Neural cell (in vitro differentiated cells): ENCODE data around the gene GFPT2. TPM values are rescaled to one million over a fixed set of nuclear protein-coding genes. Genes with fewer than 3 reads are reported as not detected.

Experiments used
- H2AFZ ChIP-seq: fragments of 200-600, 300-800 bp; sonication (generic), shearing (Covaris generic); 2 replicates; pipeline ENCODE4 v1.6.0; 2014; ENCODE audit warnings: low read depth, mild to moderate bottlenecking, antibody characterized with exemption, low read length, moderate library complexity
- H3F3A ChIP-seq: fragments of 200-600 bp; shearing (Covaris generic); 2 replicates; pipeline ENCODE4 v1.6.1; 2016; ENCODE audit warnings: mild to moderate bottlenecking, moderate library complexity, mixed read lengths, antibody characterized with exemption, low read length; ENCODE audit not compliant: insufficient read depth, poor library complexity, severe bottlenecking
- H3K27ac ChIP-seq: fragments of 200-600, 300-800 bp; sonication (generic), shearing (Covaris generic); 2 replicates; pipeline ENCODE4 v1.5.1; 2014; ENCODE audit warnings: mild to moderate bottlenecking, low read length, moderate library complexity
- H3K27me3 ChIP-seq: fragments of 300-800, 200-600 bp; sonication (generic), shearing (Covaris generic); 2 replicates; pipeline ENCODE4 v1.6.0; 2014; ENCODE audit warnings: mild to moderate bottlenecking, low read depth, low read length, moderate library complexity; ENCODE audit not compliant: insufficient read depth
- H3K36me3 ChIP-seq: fragments of 300-800, 200-600 bp; sonication (generic), shearing (Covaris generic); 2 replicates; pipeline ENCODE4 v1.5.1; 2014; ENCODE audit warnings: mild to moderate bottlenecking, antibody characterized with exemption, low read length, moderate library complexity; ENCODE audit not compliant: insufficient read depth
- H3K4me2 ChIP-seq: fragments of 300-800, 200-600 bp; sonication (generic), shearing (Covaris generic); 2 replicates; pipeline ENCODE4 v1.6.0; 2014; ENCODE audit warnings: mild to moderate bottlenecking, low read length
- H3K4me3 ChIP-seq: fragments of 300-800, 200-600 bp; sonication (generic), shearing (Covaris generic); 2 replicates; pipeline ENCODE4 v1.5.1; 2014; ENCODE audit warnings: mild to moderate bottlenecking, low read length, moderate library complexity
- H3K79me2 ChIP-seq: fragments of 200-600 bp; shearing (Covaris generic); replicated peaks from 2 replicates; pipeline ENCODE4 v1.6.0; 2014; ENCODE audit warnings: mild to moderate bottlenecking, low read length, moderate library complexity; ENCODE audit not compliant: insufficient read depth
- H3K9ac ChIP-seq: fragments of 300-800, 200-600 bp; sonication (generic), shearing (Covaris generic); 2 replicates; pipeline ENCODE4 v1.6.1; 2016; ENCODE audit warnings: mild to moderate bottlenecking, low read length, mixed read lengths
- H3K9me2 ChIP-seq: fragments of 200-600 bp; shearing (Covaris generic); 2 replicates; pipeline ENCODE4 v1.6.1; 2016; ENCODE audit warnings: mild to moderate bottlenecking, low read length, mixed read lengths; ENCODE audit not compliant: insufficient read depth
- H3K9me3 ChIP-seq: fragments of 200-600, 300-800 bp; sonication (generic), shearing (Covaris generic); 2 replicates; pipeline ENCODE4 v1.6.1; 2016; ENCODE audit warnings: mild to moderate bottlenecking, mixed run types, low read length, moderate library complexity, mixed read lengths
- H4K20me1 ChIP-seq: fragments of 200-600 bp; shearing (Covaris generic); 2 replicates; pipeline ENCODE4 v1.6.1; 2016; ENCODE audit warnings: mild to moderate bottlenecking, mixed run types; ENCODE audit not compliant: insufficient read depth
- CTCF ChIP-seq: fragments of 450-650 bp; IDR thresholded peaks from 2 replicates; pipeline ENCODE4 v1.5.1; 2014; ENCODE audit warnings: antibody characterized with exemption, mild to moderate bottlenecking, moderate library complexity; ENCODE audit not compliant: poor library complexity, severe bottlenecking
- EP300 ChIP-seq: fragments of 450-650 bp; conservative IDR thresholded peaks from 2 replicates; pipeline ENCODE4 v1.6.1; 2014; ENCODE audit warnings: antibody characterized with exemption, mild to moderate bottlenecking, moderate library complexity; ENCODE audit not compliant: poor library complexity, severe bottlenecking
- EZH2 ChIP-seq: fragments of 200-600, 300-800 bp; shearing (Covaris generic), sonication (generic); IDR thresholded peaks from 2 replicates; pipeline ENCODE4 v1.6.1; 2014; ENCODE audit warnings: antibody characterized with exemption, low read length, borderline replicate concordance, mild to moderate bottlenecking; ENCODE audit not compliant: insufficient read depth, poor library complexity, severe bottlenecking
- MXI1 ChIP-seq: fragments of 450-650 bp; conservative IDR thresholded peaks from 2 replicates; pipeline ENCODE4 v1.6.1; 2014; ENCODE audit warnings: antibody characterized with exemption, mild to moderate bottlenecking; ENCODE audit not compliant: poor library complexity, severe bottlenecking
- POLR2AphosphoS5 ChIP-seq: IDR thresholded peaks from 2 replicates; pipeline ENCODE4 v1.6.1; 2012
- RAD21 ChIP-seq: fragments of 450-650 bp; conservative IDR thresholded peaks from 2 replicates; pipeline ENCODE4 v1.6.1; 2014; ENCODE audit warnings: antibody characterized with exemption, mild to moderate bottlenecking, moderate library complexity
- SMC3 ChIP-seq: fragments of 450-650 bp; conservative IDR thresholded peaks from 2 replicates; pipeline ENCODE4 v1.6.1; 2014; ENCODE audit warnings: antibody characterized with exemption, mild to moderate bottlenecking, moderate library complexity; ENCODE audit not compliant: poor library complexity
- TAF1 ChIP-seq: IDR thresholded peaks from 2 replicates; pipeline ENCODE4 v1.6.1; 2012; ENCODE audit warnings: low read depth
- polyA plus RNA-seq: library from polyadenylated mRNA; depleted of rRNA; stranded (reverse); fragments of >200 nt; gene quantifications from 2 replicates; pipeline ENCODE4 v1.2.3, GENCODE V29; 2014
- TF ChIP-seq, protein P1 (sequence below): IDR thresholded peaks from 2 replicates; pipeline ENCODE4 v1.6.1; 2012; ENCODE audit warnings: borderline replicate concordance

GFPT2 gene
- polyA plus RNA-seq, 1 donor from 2014 or later: 9.2 TPM

- Histone ChIP-seq H3K9me3 (no peaks in the 10 kb centered on the region), H3K9ac (no peak overlapping the region)
- no peak for TF ChIP-seq CTCF
- no peak for TF ChIP-seq RAD21
- no peak for TF ChIP-seq POLR2AphosphoS5
- TF ChIP-seq, protein P1, sequence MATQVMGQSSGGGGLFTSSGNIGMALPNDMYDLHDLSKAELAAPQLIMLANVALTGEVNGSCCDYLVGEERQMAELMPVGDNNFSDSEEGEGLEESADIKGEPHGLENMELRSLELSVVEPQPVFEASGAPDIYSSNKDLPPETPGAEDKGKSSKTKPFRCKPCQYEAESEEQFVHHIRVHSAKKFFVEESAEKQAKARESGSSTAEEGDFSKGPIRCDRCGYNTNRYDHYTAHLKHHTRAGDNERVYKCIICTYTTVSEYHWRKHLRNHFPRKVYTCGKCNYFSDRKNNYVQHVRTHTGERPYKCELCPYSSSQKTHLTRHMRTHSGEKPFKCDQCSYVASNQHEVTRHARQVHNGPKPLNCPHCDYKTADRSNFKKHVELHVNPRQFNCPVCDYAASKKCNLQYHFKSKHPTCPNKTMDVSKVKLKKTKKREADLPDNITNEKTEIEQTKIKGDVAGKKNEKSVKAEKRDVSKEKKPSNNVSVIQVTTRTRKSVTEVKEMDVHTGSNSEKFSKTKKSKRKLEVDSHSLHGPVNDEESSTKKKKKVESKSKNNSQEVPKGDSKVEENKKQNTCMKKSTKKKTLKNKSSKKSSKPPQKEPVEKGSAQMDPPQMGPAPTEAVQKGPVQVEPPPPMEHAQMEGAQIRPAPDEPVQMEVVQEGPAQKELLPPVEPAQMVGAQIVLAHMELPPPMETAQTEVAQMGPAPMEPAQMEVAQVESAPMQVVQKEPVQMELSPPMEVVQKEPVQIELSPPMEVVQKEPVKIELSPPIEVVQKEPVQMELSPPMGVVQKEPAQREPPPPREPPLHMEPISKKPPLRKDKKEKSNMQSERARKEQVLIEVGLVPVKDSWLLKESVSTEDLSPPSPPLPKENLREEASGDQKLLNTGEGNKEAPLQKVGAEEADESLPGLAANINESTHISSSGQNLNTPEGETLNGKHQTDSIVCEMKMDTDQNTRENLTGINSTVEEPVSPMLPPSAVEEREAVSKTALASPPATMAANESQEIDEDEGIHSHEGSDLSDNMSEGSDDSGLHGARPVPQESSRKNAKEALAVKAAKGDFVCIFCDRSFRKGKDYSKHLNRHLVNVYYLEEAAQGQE: no peak
- no peak for TF ChIP-seq MXI1
- no peak for TF ChIP-seq TAF1
- no peak for TF ChIP-seq EZH2
- TF ChIP-seq EP300: no peak
- no peak for TF ChIP-seq SMC3
Observed at GRCh38 chr5:180375291-180375690, 22.2 kb upstream of the GFPT2 start.

GRCh38 chr5:180373870-180374269, 20.7 kb upstream of the GFPT2 start:
- Histone ChIP-seq H3K36me3 (no peaks in the 10 kb centered on the region), H2AFZ (no peak overlapping the region), H3K9me3 (no peaks in the 10 kb centered on the region), H3K27me3 (no peaks in the 10 kb centered on the region), H3K4me3 (no peak overlapping the region), H3K27ac (no peak overlapping the region), H3K79me2 (no peaks in the 10 kb centered on the region), H3F3A (no peaks in the 10 kb centered on the region), H4K20me1 (no peaks in the 10 kb centered on the region), H3K9me2 (no peaks in the 10 kb centered on the region), H3K9ac (no peak overlapping the region), H3K4me2 (no peak overlapping the region)
- no peak for TF ChIP-seq CTCF
- no peak for TF ChIP-seq MXI1
- TF ChIP-seq RAD21: no peak
- no peak for TF ChIP-seq POLR2AphosphoS5
- TF ChIP-seq EP300: no peak
- TF ChIP-seq, protein P1: no peak
- no peak for TF ChIP-seq SMC3
- no peak for TF ChIP-seq TAF1
- no peak for TF ChIP-seq EZH2

More at GRCh38 chr5:180375291-180375690, 22.2 kb upstream of the GFPT2 start:
- Histone ChIP-seq H3K4me3 (no peak overlapping the region), H2AFZ (no peak overlapping the region), H3K27ac (no peak overlapping the region), H3K36me3 (no peaks in the 10 kb centered on the region), H3K4me2 (no peak overlapping the region), H4K20me1 (no peaks in the 10 kb centered on the region), H3K79me2 (no peaks in the 10 kb centered on the region), H3F3A (no peaks in the 10 kb centered on the region), H3K27me3 (no peaks in the 10 kb centered on the region), H3K9me2 (no peaks in the 10 kb centered on the region)
